GM12878 (cell line): Measurements from ENCODE around the gene LONRF2. TPM values are rescaled to one million over a fixed set of nuclear protein-coding genes. Genes with fewer than 3 reads are reported as not detected.

ENCODE experiments used
- ATAC-seq: fragments of 200-7000 bp; cut with Tn5 transposase; 3 replicates; pipeline ENCODE4 v1.9.1; 2020; ENCODE audit warnings: mild to moderate bottlenecking, moderate library complexity
- BruUV-seq: library from RNA; stranded (reverse); fragments of 400-500 nt; replicated peaks from 2 replicates; lab custom pipeline; 2021; lab: Mats Ljungman, UMichigan
- CTCF ChIA-PET: fragments of 300-600 bp; sonication (Branson Sonifier 250); formaldehyde crosslinking; extraction: SDS; loops from one replicate; lab custom pipeline; 2021; ENCODE audit warnings: inconsistent platforms; lab: Yijun Ruan, JAX
- POLR2A ChIA-PET: fragments of 350-600 bp; formaldehyde crosslinking; extraction: SDS; loops from one replicate; lab custom pipeline; 2021; ENCODE audit warnings: inconsistent platforms; lab: Charles Lee
- RAD21 ChIA-PET: fragments of 300-600 bp; sonication (Branson Sonifier 250); formaldehyde crosslinking; loops from one replicate; lab custom pipeline; 2023; ENCODE audit warnings: antibody characterized with exemption; ENCODE audit not compliant: unreplicated experiment; lab: Charles Lee
- SMC1A ChIA-PET: fragments of 300-600 bp; sonication (Branson Sonifier 250); formaldehyde crosslinking; loops from one replicate; lab custom pipeline; 2023; ENCODE audit not compliant: unreplicated experiment, uncharacterized antibody; lab: Charles Lee
- DNase-seq: peaks from one replicate; pipeline ENCODE4 v3.0.0-alpha.2; 2011; ENCODE audit warnings: low read depth, low spot score
- FAIRE-seq: peaks from 3 replicates; lab custom pipeline; 2011; peaks lifted over from hg19 to GRCh38; lab: Jason Lieb, UNC
- H2AFZ ChIP-seq: 2 replicates; pipeline ENCODE4 v1.6.0; 2011; ENCODE audit warnings: low read depth, low read length, control low read depth; ENCODE audit not compliant: control insufficient read depth
- H3K27ac ChIP-seq: 2 replicates; pipeline ENCODE4 v1.5.1; 2011; ENCODE audit warnings: control low read depth; ENCODE audit not compliant: control insufficient read depth, insufficient read depth
- H3K27me3 ChIP-seq, 2 experiments: replicated peaks in 1 of 2; 2 replicates each; pipeline versions ENCODE4 v1.6.0 to v1.6.1; 2011; ENCODE audit warnings: low read length in 1 of 2; ENCODE audit not compliant: control insufficient read depth in 2 of 2, insufficient read depth in 2 of 2
- H3K36me3 ChIP-seq, 2 experiments: 2 replicates each; pipeline ENCODE4 v1.5.1; 2011; ENCODE audit warnings: low read length in 1 of 2; ENCODE audit not compliant: control insufficient read depth in 2 of 2, insufficient read depth in 2 of 2
- H3K4me1 ChIP-seq: 2 replicates; pipeline ENCODE4 v1.6.1; 2011; ENCODE audit warnings: mild to moderate bottlenecking, low read length, moderate library complexity, mixed read lengths; ENCODE audit not compliant: control insufficient read depth, insufficient read depth
- H3K4me2 ChIP-seq: 2 replicates; pipeline ENCODE4 v1.6.0; 2011; ENCODE audit warnings: control low read depth; ENCODE audit not compliant: control insufficient read depth, insufficient read depth
- H3K4me3 ChIP-seq: fragments of 200-600 bp; sonication (generic); 2 replicates; pipeline ENCODE4 v1.5.1; 2016
- H3K79me2 ChIP-seq: 2 replicates; pipeline ENCODE4 v1.6.0; 2011; ENCODE audit warnings: low read length; ENCODE audit not compliant: control insufficient read depth, insufficient read depth
- H3K9ac ChIP-seq: 2 replicates; pipeline ENCODE4 v1.8.0; 2011; ENCODE audit warnings: low read length, control low read depth, mixed read lengths; ENCODE audit not compliant: control insufficient read depth, insufficient read depth
- H3K9me3 ChIP-seq: replicated peaks from 3 replicates; pipeline ENCODE4 v1.5.1; 2011; ENCODE audit warnings: mild to moderate bottlenecking, low read length; ENCODE audit not compliant: control insufficient read depth, insufficient read depth
- H4K20me1 ChIP-seq: 2 replicates; pipeline ENCODE4 v1.6.0; 2011; ENCODE audit not compliant: control insufficient read depth, insufficient read depth
- HDGF ChIP-seq: fragments of 450-650 bp; IDR thresholded peaks from 2 replicates; pipeline ENCODE4 v1.6.1; 2016; ENCODE audit warnings: antibody characterized with exemption
- PAX5 ChIP-seq: IDR thresholded peaks from 2 replicates; pipeline ENCODE4 v1.6.1; 2011; ENCODE audit warnings: low read depth, low read length, borderline replicate concordance
- RAD21 ChIP-seq: IDR thresholded peaks from 2 replicates; pipeline ENCODE4 v1.6.1; 2011; ENCODE audit warnings: mild to moderate bottlenecking, low read depth, low read length, moderate library complexity; ENCODE audit not compliant: insufficient read depth
- RUNX3 ChIP-seq: IDR thresholded peaks from 2 replicates; pipeline ENCODE4 v1.6.1; 2012; ENCODE audit warnings: low read length, inconsistent platforms
- SPI1 ChIP-seq: IDR thresholded peaks from 2 replicates; pipeline ENCODE4 v1.6.1; 2011; ENCODE audit warnings: low read depth, mild to moderate bottlenecking, low read length, moderate library complexity, borderline replicate concordance; ENCODE audit not compliant: insufficient read depth
- YY1 ChIP-seq: IDR thresholded peaks from 2 replicates; pipeline ENCODE4 v1.6.1; 2011; ENCODE audit warnings: low read depth, mild to moderate bottlenecking, low read length
- WGBS: methylation state at CpG from one replicate; pipeline ENCODE4 v1.1.6; 2016; ENCODE audit warnings: low lambda C conversion rate; ENCODE audit not compliant: insufficient replicate concordance, insufficient coverage; ENCODE audit errors: missing lambda C conversion rate; 5-methylcytosine and 5-hydroxymethylcytosine counted together
- in situ Hi-C: fragments of 300-500 bp; cut with MboI; formaldehyde crosslinking; loops from 9 replicates; pipeline ENCODE4 v1.14.3; 2018; ENCODE audit warnings: mixed read lengths
- intact Hi-C: fragments of 100-400 bp; cut with micrococcal nuclease; formaldehyde crosslinking; loops from one replicate; pipeline ENCODE4 v1.14.2; 2022; ENCODE audit not compliant: unreplicated experiment
- polyA plus RNA-seq, 11 experiments: library from polyadenylated mRNA; depleted of rRNA in 4 of 11; unstranded in 6 of 11; stranded (reverse) in 5 of 11; fragments of >200 nt; fragmentation: Nextera tagmentation in 4 of 11; fragmentation: Illumina TruSeq in 1 of 11; extraction: Ambion mirVana in 4 of 11; extraction: Trizol in 1 of 11; gene quantifications; 1 replicate in 1 of 11; 2 replicates in 10 of 11; pipeline versions ENCODE4 v1.2.1 to v1.2.3, GENCODE V29; 2011 to 2016; ENCODE audit warnings: inconsistent platforms in 2 of 11, missing spikeins in 2 of 11, low read depth in 1 of 11
- total RNA-seq, 4 experiments: library from RNA; depleted of rRNA in 3 of 4; stranded (reverse); fragments of >200 nt in 3 of 4; fragmentation: Illumina TruSeq in 1 of 4; extraction: Trizol in 1 of 4; gene quantifications; 2 replicates each; pipeline versions ENCODE4 v1.2.1 to v1.2.3, GENCODE V29; 2013 to 2021
- TF ChIP-seq, protein P1 (sequence below): fragments of 450-650 bp; IDR thresholded peaks from 2 replicates; pipeline ENCODE4 v1.6.1; 2018; ENCODE audit warnings: borderline replicate concordance, mild to moderate bottlenecking; ENCODE audit not compliant: partially characterized antibody
- TF ChIP-seq, protein P2 (sequence below): IDR thresholded peaks from 2 replicates; pipeline ENCODE4 v1.6.1; 2011; ENCODE audit warnings: borderline replicate concordance, low read depth, mild to moderate bottlenecking, moderate library complexity, low read length; ENCODE audit not compliant: insufficient read depth, poor library complexity, severe bottlenecking
- TF ChIP-seq, protein P3 (sequence below), 3 experiments: IDR thresholded peaks in 2 of 3; conservative IDR thresholded peaks in 1 of 3; 2 replicates each; pipeline ENCODE4 v1.5.1; 2011; ENCODE audit warnings: low read depth in 3 of 3, low read length in 3 of 3, mild to moderate bottlenecking in 3 of 3, control low read depth in 2 of 3, moderate library complexity in 2 of 3, inconsistent platforms in 1 of 3, mixed read lengths in 1 of 3; ENCODE audit not compliant: control insufficient read depth in 2 of 3, insufficient read depth in 1 of 3; ENCODE audit errors: extremely low read depth in 1 of 3

Gene LONRF2
- total and polyA plus RNA-seq, 10 of the 15 experiments (the other 5 are each of a cell fraction or from before 2014, with no cell fraction given) = under 0.01 to 0.04 (median 0.01) TPM; not detected in 4

DNA sequence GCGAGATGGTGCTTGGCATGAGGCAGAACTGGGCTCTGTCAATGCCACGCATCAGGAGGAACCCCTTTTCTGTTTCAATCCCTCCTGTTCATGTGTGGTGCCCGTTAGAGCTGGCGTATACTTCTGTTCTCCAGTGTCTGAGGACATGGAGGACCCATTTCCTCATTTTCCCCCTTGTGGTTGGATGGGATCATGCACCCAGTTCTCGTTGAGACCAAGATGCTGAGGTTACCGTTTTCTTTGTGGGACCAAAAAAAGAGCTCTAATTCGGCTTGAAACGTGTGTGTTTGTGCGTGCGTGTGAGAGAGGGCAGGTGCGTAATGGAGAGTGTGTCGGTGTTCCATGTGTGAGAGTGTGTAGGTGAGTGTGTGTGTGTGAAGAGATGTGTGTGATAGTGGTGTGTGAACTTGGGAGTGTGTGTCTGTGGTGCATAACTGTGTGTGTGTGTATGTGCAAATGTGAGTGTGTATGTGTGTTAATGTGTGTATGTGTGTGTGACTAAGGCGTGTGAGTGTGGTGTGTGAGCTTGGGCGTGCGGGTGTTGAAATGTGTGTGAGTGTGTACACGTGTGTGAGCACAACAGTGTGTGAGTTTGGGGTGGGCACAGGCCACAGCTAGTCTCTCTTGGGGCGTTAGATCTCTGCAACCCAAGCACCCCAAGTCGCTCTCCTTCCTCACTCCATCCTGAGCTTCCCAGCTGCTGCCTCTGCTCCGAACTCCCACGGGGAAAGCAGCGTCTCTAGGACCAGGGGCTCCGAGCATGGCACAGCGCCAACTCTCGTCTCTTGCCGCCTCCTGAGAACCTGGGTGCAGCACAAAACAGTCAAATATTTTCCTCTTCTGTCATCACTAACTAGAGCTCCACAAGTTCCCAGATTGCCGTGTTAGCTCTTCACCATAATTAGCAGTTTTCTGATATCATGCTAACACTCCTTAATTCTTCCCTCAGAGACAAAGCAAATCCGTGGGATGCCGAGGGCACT, 75.8 kb downstream of the LONRF2 start:
- TF ChIP-seq, protein P1, sequence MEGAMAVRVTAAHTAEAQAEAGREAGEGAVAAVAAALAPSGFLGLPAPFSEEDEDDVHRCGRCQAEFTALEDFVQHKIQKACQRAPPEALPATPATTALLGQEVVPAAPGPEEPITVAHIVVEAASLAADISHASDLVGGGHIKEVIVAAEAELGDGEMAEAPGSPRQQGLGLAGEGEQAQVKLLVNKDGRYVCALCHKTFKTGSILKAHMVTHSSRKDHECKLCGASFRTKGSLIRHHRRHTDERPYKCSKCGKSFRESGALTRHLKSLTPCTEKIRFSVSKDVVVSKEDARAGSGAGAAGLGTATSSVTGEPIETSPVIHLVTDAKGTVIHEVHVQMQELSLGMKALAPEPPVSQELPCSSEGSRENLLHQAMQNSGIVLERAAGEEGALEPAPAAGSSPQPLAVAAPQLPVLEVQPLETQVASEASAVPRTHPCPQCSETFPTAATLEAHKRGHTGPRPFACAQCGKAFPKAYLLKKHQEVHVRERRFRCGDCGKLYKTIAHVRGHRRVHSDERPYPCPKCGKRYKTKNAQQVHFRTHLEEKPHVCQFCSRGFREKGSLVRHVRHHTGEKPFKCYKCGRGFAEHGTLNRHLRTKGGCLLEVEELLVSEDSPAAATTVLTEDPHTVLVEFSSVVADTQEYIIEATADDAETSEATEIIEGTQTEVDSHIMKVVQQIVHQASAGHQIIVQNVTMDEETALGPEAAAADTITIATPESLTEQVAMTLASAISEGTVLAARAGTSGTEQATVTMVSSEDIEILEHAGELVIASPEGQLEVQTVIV = no peak
- TF ChIP-seq, protein P2, sequence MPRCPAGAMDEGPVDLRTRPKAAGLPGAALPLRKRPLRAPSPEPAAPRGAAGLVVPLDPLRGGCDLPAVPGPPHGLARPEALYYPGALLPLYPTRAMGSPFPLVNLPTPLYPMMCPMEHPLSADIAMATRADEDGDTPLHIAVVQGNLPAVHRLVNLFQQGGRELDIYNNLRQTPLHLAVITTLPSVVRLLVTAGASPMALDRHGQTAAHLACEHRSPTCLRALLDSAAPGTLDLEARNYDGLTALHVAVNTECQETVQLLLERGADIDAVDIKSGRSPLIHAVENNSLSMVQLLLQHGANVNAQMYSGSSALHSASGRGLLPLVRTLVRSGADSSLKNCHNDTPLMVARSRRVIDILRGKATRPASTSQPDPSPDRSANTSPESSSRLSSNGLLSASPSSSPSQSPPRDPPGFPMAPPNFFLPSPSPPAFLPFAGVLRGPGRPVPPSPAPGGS = peak; percentile 59
- TF ChIP-seq HDGF = peak; percentile 36; the same call in 1 of the 2 replicates
- TF ChIP-seq, protein P3, sequence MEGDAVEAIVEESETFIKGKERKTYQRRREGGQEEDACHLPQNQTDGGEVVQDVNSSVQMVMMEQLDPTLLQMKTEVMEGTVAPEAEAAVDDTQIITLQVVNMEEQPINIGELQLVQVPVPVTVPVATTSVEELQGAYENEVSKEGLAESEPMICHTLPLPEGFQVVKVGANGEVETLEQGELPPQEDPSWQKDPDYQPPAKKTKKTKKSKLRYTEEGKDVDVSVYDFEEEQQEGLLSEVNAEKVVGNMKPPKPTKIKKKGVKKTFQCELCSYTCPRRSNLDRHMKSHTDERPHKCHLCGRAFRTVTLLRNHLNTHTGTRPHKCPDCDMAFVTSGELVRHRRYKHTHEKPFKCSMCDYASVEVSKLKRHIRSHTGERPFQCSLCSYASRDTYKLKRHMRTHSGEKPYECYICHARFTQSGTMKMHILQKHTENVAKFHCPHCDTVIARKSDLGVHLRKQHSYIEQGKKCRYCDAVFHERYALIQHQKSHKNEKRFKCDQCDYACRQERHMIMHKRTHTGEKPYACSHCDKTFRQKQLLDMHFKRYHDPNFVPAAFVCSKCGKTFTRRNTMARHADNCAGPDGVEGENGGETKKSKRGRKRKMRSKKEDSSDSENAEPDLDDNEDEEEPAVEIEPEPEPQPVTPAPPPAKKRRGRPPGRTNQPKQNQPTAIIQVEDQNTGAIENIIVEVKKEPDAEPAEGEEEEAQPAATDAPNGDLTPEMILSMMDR (IDR thresholded peaks at IDR 0.05 in 2 of 3, conservative IDR thresholded peaks at IDR 0.05 in 1 of 3; ENCODE audit: control insufficient read depth in 2 of 3, extremely low read depth in 1 of 3, insufficient read depth in 1 of 3, low read depth in 3 of 3, low read length in 3 of 3) = peak in 2 of 3 experiments; percentile 21 to 42; a peak in 2 of 6 replicates
- peak; percentile 9; the same call in 1 of the 2 replicates for TF ChIP-seq RAD21
- TF ChIP-seq RUNX3 = 0 out of 2 replicates have a peak, but pooled peaks have one; percentile 36
- TF ChIP-seq YY1 = 0 out of 2 replicates have a peak, but pooled peaks have one; percentile 21
- TF ChIP-seq PAX5 = no peak
- TF ChIP-seq SPI1 = peak; percentile 49; the same call in 1 of the 2 replicates
- Histone ChIP-seq H3K9ac (no peak overlapping the region), H3K4me3 (no peak overlapping the region), H3K4me1 (peaks cover 26% of the 10 kb centered on the region), H3K9me3 (peaks cover 1% of the 10 kb centered on the region; the same call in 1 of the 3 replicates), H3K27ac (no peak overlapping the region), H3K4me2 (no peak overlapping the region), H2AFZ (no peak overlapping the region), H3K27me3 (0 out of 4 replicates have a peak, but pooled peaks cover 2% of the 10 kb centered on the region in 2 experiments), H3K79me2 (no peaks in the 10 kb centered on the region), H3K36me3 (no peaks in the 10 kb centered on the region), H4K20me1 (peaks cover 4% of the 10 kb centered on the region; the same call in 1 of the 2 replicates)
- in situ Hi-C loops = loop anchor here (5.0 kb wide), 1 partner anchor 689 kb away; no protein-coding TSS in a partner anchor
- ChIA-PET SMC1A (no interaction called here), POLR2A (no interaction called here), CTCF (interaction anchor here (1.0 to 1.6 kb wide), 5 partner anchors 12 to 690 kb away, joined by 3 to 10 read pairs (median 4); no protein-coding TSS in a partner anchor), RAD21 (no interaction called here)
- intact Hi-C loops = loop anchor here (2.0 to 10.0 kb wide), 3 partner anchors 104 to 512 kb away; partner anchors contain the start of gene AFF3
- DNase-seq (no peak), FAIRE-seq (no peak), ATAC-seq (no peak)
- 66% methylated on average over 25 of the region's 28 CpGs for WGBS
- no TSS peak for BruUV-seq
